A549 (cell line): ENCODE measurements around the gene ALDH5A1. TPM values are rescaled to one million over a fixed set of nuclear protein-coding genes. Genes with fewer than 3 reads are reported as not detected.

ENCODE experiments used
- ATAC-seq, 2 experiments: fragments of 200-7000 bp in 1 of 2; fragments of >200 bp in 1 of 2; cut with Nextera tagmentation in 1 of 2; cut with Tn5 transposase in 1 of 2; 3 replicates each; pipeline versions ENCODE4 v1.8.0 to v1.9.1; 2018 to 2020; ENCODE audit warnings: mild to moderate bottlenecking in 1 of 2, moderate library complexity in 1 of 2
- CTCF ChIA-PET: fragments of 300-600 bp; sonication (Branson Sonifier 250); formaldehyde crosslinking; extraction: SDS; loops from one replicate; lab custom pipeline; 2021; ENCODE audit warnings: antibody characterized with exemption, inconsistent platforms; lab: Yijun Ruan, JAX
- POLR2A ChIA-PET: fragments of 350-600 bp; formaldehyde crosslinking; extraction: SDS; loops from one replicate; lab custom pipeline; 2021; ENCODE audit warnings: antibody characterized with exemption, inconsistent platforms; lab: Yijun Ruan, JAX
- DNase-seq, 2 experiments: peaks; one replicate each; pipeline versions ENCODE4 v3.0.0 to v3.0.0-alpha.2; 2011 to 2016; ENCODE audit warnings: low read depth in 1 of 2, low spot score in 1 of 2
- FAIRE-seq: peaks from 2 replicates; lab custom pipeline; 2011; peaks lifted over from hg19 to GRCh38; lab: Jason Lieb, UNC
- H3K27ac ChIP-seq, 2 experiments: fragments of >200 bp; sonication (Bioruptor Twin); formaldehyde crosslinking; 3 replicates each; pipeline ENCODE4 v1.5.1; 2016 to 2017
- H3K4me1 ChIP-seq: fragments of >200 bp; sonication (Bioruptor Twin); formaldehyde crosslinking; 3 replicates; pipeline ENCODE4 v1.6.1; 2016
- H3K4me2 ChIP-seq: fragments of >200 bp; sonication (Bioruptor Twin); formaldehyde crosslinking; 3 replicates; pipeline ENCODE4 v1.6.1; 2016
- H3K4me3 ChIP-seq: fragments of >200 bp; sonication (Bioruptor Twin); formaldehyde crosslinking; 3 replicates; pipeline ENCODE4 v1.5.1; 2016
- H3K9me3 ChIP-seq: fragments of >200 bp; sonication (Bioruptor Twin); formaldehyde crosslinking; 3 replicates; pipeline ENCODE4 v1.6.1; 2016
- ATOH8 ChIP-seq: fragments of 250-450 bp; sonication (Bioruptor Pico); IDR thresholded peaks from 2 replicates; pipeline ENCODE4 v1.5.0; 2020; ENCODE audit warnings: low read depth, mild to moderate bottlenecking, moderate library complexity
- BHLHE40 ChIP-seq: IDR thresholded peaks from 2 replicates; pipeline ENCODE4 v1.6.1; 2012; ENCODE audit warnings: low read depth, low read length, inconsistent platforms
- CBX2 ChIP-seq: fragments of 200-600 bp; sonication (generic); IDR thresholded peaks from 2 replicates; pipeline ENCODE4 v1.6.1; 2016; ENCODE audit warnings: low read depth, mild to moderate bottlenecking, borderline replicate concordance
- CHD2 ChIP-seq: fragments of 150-350 bp; IDR thresholded peaks from 2 replicates; pipeline ENCODE4 v1.6.1; 2014; ENCODE audit warnings: low read length; ENCODE audit not compliant: partially characterized antibody
- CHD4 ChIP-seq: fragments of 200-600 bp; sonication (generic); IDR thresholded peaks from 2 replicates; pipeline ENCODE4 v1.6.1; 2016; ENCODE audit warnings: antibody characterized with exemption, mild to moderate bottlenecking, borderline replicate concordance
- EHF ChIP-seq: fragments of 250-450 bp; sonication (Bioruptor Pico); IDR thresholded peaks from 2 replicates; pipeline ENCODE4 v1.5.0; 2020; ENCODE audit warnings: mild to moderate bottlenecking
- ESRRA ChIP-seq: fragments of 150-350 bp; IDR thresholded peaks from 2 replicates; pipeline ENCODE4 v1.6.1; 2014; ENCODE audit warnings: mild to moderate bottlenecking, low read length, borderline replicate concordance
- GATA3 ChIP-seq: IDR thresholded peaks from 2 replicates; pipeline ENCODE4 v1.6.1; 2012; ENCODE audit warnings: borderline replicate concordance
- HEYL ChIP-seq: fragments of 250-450 bp; sonication (Bioruptor Pico); IDR thresholded peaks from 2 replicates; pipeline ENCODE4 v1.8.0; 2021; ENCODE audit warnings: mild to moderate bottlenecking, moderate library complexity
- MAFK ChIP-seq: fragments of 450-650 bp; IDR thresholded peaks from 2 replicates; pipeline ENCODE4 v1.6.1; 2014; ENCODE audit not compliant: partially characterized antibody
- MAX ChIP-seq: IDR thresholded peaks from 2 replicates; pipeline ENCODE4 v1.6.1; 2012
- MAZ ChIP-seq: fragments of 150-350 bp; IDR thresholded peaks from 2 replicates; pipeline ENCODE4 v1.6.1; 2014; ENCODE audit warnings: antibody characterized with exemption, low read depth, low read length, borderline replicate concordance
- NFE2L2 ChIP-seq: fragments of 150-350 bp; conservative IDR thresholded peaks from 2 replicates; pipeline ENCODE4 v1.6.1; 2014; ENCODE audit warnings: low read length
- POLR2AphosphoS2 ChIP-seq: conservative IDR thresholded peaks from 2 replicates; pipeline ENCODE4 v1.6.1; 2012; ENCODE audit warnings: low read length, improper control_type of control experiment, inconsistent platforms
- RCOR1 ChIP-seq: fragments of 150-350 bp; IDR thresholded peaks from 2 replicates; pipeline ENCODE4 v1.6.1; 2014; ENCODE audit warnings: antibody characterized with exemption, low read length, low read depth
- SMC3 ChIP-seq: fragments of >200 bp; sonication (Bioruptor Twin); formaldehyde crosslinking; IDR thresholded peaks from 3 replicates; pipeline ENCODE4 v1.6.1; 2018; ENCODE audit warnings: inconsistent platforms
- ZNF302 ChIP-seq: fragments of 250-450 bp; sonication (Bioruptor Pico); IDR thresholded peaks from 2 replicates; pipeline ENCODE4 v1.9.0; 2021; ENCODE audit warnings: inconsistent platforms, mild to moderate bottlenecking, moderate library complexity
- ZSCAN20 ChIP-seq: fragments of 250-450 bp; sonication (Bioruptor Pico); IDR thresholded peaks from 2 replicates; pipeline ENCODE4 v1.8.0; 2022; ENCODE audit warnings: mild to moderate bottlenecking, moderate library complexity
- WGBS: methylation state at CpG from one replicate; pipeline ENCODE4 v1.1.6; 2017; ENCODE audit errors: missing lambda C conversion rate; 5-methylcytosine and 5-hydroxymethylcytosine counted together
- polyA plus RNA-seq, 4 experiments: library from polyadenylated mRNA; depleted of rRNA in 3 of 4; stranded (reverse); fragments of >200 nt; fragmentation: RNase III in 1 of 4; extraction: RNeasy Plus Mini Kit Qiagen cat#74134 plus additional on column Dnase treatment in 1 of 4; gene quantifications; 2 replicates in 3 of 4; 3 replicates in 1 of 4; pipeline ENCODE4 v1.2.3, GENCODE V29; 2011 to 2017
- TF ChIP-seq, protein P1 (sequence below): fragments of >200 bp; sonication (Bioruptor Twin); formaldehyde crosslinking; IDR thresholded peaks from 3 replicates; pipeline ENCODE4 v1.6.1; 2016
- TF ChIP-seq, protein P2 (sequence below): fragments of 200-600 bp; sonication (generic); IDR thresholded peaks from 2 replicates; pipeline ENCODE4 v1.6.1; 2016; ENCODE audit warnings: antibody characterized with exemption, mild to moderate bottlenecking, moderate library complexity
- TF ChIP-seq, protein P3 (sequence below): fragments of 150-350 bp; IDR thresholded peaks from 2 replicates; pipeline ENCODE4 v1.6.1; 2014; ENCODE audit warnings: low read depth, mild to moderate bottlenecking, low read length

Gene ALDH5A1
- polyA plus RNA-seq, 2 of the 4 experiments (the other 2 are of a cell fraction): 6.9 to 10.9 TPM

GRCh38 chr6:24529985-24530384 lies 35.2 kb downstream of the ALDH5A1 start:
- Histone ChIP-seq H3K27ac (no peak overlapping the region), H3K4me3 (no peak overlapping the region), H3K4me1 (no peaks in the 10 kb centered on the region), H3K9me3 (no peaks in the 10 kb centered on the region), H3K4me2 (no peak overlapping the region)
- DNase-seq (no peak), FAIRE-seq (no peak), ATAC-seq (no peak)
- TF ChIP-seq SMC3 (no peak), NFE2L2 (no peak), EHF (no peak), ZNF302 (CRISPR knock-in tag) (no peak), BHLHE40 (no peak), ESRRA (no peak), GATA3 (no peak), CHD2 (no peak), MAX (no peak), POLR2AphosphoS2 (no peak), ATOH8 (CRISPR knock-in tag) (no peak), RCOR1 (no peak), HEYL (CRISPR knock-in tag) (no peak), ZSCAN20 (CRISPR knock-in tag) (no peak), MAFK (no peak), MAZ (no peak)
- TF ChIP-seq, protein P1, sequence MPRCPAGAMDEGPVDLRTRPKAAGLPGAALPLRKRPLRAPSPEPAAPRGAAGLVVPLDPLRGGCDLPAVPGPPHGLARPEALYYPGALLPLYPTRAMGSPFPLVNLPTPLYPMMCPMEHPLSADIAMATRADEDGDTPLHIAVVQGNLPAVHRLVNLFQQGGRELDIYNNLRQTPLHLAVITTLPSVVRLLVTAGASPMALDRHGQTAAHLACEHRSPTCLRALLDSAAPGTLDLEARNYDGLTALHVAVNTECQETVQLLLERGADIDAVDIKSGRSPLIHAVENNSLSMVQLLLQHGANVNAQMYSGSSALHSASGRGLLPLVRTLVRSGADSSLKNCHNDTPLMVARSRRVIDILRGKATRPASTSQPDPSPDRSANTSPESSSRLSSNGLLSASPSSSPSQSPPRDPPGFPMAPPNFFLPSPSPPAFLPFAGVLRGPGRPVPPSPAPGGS: no peak
- TF ChIP-seq, protein P2, sequence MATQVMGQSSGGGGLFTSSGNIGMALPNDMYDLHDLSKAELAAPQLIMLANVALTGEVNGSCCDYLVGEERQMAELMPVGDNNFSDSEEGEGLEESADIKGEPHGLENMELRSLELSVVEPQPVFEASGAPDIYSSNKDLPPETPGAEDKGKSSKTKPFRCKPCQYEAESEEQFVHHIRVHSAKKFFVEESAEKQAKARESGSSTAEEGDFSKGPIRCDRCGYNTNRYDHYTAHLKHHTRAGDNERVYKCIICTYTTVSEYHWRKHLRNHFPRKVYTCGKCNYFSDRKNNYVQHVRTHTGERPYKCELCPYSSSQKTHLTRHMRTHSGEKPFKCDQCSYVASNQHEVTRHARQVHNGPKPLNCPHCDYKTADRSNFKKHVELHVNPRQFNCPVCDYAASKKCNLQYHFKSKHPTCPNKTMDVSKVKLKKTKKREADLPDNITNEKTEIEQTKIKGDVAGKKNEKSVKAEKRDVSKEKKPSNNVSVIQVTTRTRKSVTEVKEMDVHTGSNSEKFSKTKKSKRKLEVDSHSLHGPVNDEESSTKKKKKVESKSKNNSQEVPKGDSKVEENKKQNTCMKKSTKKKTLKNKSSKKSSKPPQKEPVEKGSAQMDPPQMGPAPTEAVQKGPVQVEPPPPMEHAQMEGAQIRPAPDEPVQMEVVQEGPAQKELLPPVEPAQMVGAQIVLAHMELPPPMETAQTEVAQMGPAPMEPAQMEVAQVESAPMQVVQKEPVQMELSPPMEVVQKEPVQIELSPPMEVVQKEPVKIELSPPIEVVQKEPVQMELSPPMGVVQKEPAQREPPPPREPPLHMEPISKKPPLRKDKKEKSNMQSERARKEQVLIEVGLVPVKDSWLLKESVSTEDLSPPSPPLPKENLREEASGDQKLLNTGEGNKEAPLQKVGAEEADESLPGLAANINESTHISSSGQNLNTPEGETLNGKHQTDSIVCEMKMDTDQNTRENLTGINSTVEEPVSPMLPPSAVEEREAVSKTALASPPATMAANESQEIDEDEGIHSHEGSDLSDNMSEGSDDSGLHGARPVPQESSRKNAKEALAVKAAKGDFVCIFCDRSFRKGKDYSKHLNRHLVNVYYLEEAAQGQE: no peak
- TF ChIP-seq, protein P3, sequence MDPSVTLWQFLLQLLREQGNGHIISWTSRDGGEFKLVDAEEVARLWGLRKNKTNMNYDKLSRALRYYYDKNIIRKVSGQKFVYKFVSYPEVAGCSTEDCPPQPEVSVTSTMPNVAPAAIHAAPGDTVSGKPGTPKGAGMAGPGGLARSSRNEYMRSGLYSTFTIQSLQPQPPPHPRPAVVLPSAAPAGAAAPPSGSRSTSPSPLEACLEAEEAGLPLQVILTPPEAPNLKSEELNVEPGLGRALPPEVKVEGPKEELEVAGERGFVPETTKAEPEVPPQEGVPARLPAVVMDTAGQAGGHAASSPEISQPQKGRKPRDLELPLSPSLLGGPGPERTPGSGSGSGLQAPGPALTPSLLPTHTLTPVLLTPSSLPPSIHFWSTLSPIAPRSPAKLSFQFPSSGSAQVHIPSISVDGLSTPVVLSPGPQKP: no peak
- CTCF ChIA-PET: no interaction called here
- POLR2A ChIA-PET: no interaction called here
- 93% methylated on average over 1 of the region's 1 CpG for WGBS

DNA sequence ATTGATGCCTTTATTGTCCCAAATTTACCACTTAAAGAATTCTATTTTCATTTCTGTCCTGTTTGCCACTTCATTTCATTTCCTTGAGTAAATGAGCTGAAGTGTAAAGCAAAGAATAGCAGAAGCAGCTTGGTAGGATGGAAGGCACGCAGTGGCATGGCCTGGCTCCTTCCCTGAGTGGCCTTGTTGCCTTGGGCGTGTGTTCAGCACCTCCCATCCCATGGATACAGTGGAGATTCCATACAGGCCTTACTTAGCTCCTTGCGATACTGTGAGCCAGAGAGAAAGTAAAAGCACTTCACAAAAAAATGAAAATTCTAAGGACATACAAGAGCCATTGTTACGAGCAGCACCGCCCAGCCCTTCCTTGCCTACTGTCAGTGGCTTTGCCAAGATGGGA lies 39.6 kb downstream of the ALDH5A1 start:
- Histone ChIP-seq H3K4me1 (no peaks in the 10 kb centered on the region), H3K27ac (no peak overlapping the region), H3K4me3 (no peak overlapping the region)
- DNase-seq (no peak), ATAC-seq (no peak)
- POLR2A ChIA-PET: no interaction called here
- TF ChIP-seq NFE2L2 (no peak), CBX2 (no peak), MAZ (no peak), CHD4 (no peak), ESRRA (no peak)
- TF ChIP-seq, all 56 proteins: peak for 0
- no peak for FAIRE-seq
- WGBS: 92% methylated on average over 5 of the region's 5 CpGs
- CTCF ChIA-PET: interaction anchor here (1.6 to 4.5 kb wide), 2 partner anchors 10 to 13 kb away, joined by 3 to 24 read pairs; no protein-coding TSS in a partner anchor
- Histone ChIP-seq H3K9me3 (no peaks in the 10 kb centered on the region), H3K4me2 (no peak overlapping the region)
